ENCODE results near the gene MAP2K2.

The MAP2K2 gene

GRCh38 chr19:4060621-4061177 is 63.2 kb downstream of the MAP2K2 start:
- DNase-seq (ENCODE audit: low read depth): no peak

DNA sequence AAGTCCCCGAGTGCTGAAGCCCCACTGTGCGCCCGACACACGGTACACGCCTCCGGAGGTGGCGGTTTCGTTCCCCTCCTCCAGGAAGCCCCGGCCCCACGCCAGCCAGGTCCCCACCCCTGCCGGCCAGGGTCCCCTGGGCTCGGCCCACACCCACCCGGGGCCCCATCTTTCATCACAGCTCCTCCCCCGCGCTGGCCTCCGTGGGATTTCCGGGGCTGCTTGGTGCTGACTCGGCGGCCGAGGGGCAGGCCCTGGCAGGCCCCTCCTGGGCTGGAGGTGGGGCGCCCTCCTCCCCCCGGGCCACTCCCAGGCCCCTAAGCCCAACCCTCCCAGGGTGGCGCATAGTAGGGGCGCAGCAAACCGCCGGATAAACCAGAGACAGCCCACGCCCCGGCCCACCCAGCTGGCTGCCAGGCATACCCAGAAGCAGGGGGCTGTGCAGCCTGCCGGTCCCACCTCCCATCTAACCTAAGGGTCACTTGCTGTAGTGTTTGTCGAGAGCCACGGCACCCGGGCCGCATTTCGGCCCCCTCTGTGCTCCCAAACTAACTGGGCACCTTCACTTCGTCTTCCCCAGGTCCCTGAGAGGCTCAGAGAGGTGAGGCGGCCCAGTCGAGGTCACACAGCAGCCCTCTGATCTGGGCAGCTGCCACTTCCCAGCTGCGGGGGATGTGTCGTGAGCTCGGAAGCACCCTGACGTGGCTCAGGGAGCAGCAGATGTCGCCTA is 63.9 kb downstream of the MAP2K2 start:
- no peak for DNase-seq (ENCODE audit: low read depth)

DNA sequence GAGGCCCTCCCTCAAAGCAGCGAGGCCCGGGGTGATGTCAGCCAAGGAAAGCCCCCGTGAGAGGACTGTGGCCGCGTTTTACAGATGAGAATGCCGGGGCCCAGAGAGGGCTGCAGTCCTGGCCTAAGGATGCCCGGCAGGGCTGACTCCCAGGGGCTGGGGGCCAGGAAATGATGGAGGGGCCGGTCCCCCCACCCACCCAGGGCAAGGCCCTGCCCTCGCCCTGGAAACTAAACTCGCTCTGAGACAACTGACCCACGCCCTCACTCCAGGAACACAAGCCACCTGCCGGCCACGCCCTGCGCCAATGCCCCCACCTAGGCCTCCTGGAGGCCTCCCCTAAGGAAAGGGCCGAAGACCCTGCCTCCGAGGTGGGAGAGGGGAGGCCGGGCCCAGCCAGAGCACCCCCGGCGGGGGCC is 64.5 kb downstream of the MAP2K2 start:
- DNase-seq (ENCODE audit: low read depth): no peak

GRCh38 chr19:4058693-4059452 is 65.0 kb downstream of the MAP2K2 start:
- DNase-seq (ENCODE audit: low read depth): no peak

GRCh38 chr19:4057931-4058692 is 65.8 kb downstream of the MAP2K2 start:
- no peak for DNase-seq (ENCODE audit: low read depth)

DNA sequence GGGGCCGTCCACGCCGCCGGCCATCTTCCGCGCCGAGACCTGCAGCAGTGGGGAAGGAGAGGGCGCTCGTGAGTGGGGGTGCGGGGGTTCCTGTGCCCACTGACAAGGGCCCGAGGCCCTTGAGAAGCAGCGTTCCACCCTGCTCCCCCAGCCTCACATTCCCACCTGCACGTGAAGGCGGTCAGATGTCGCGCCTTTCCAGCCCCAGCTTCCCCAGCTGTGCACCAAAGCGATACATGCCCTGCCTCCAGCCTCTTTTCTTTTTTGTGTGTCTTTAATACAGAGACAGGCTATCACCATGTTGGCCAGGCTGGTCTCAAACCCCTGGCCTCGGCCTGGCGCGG is 68.7 kb downstream of the MAP2K2 start:
- DNase-seq (ENCODE audit: low read depth): no peak

DNA sequence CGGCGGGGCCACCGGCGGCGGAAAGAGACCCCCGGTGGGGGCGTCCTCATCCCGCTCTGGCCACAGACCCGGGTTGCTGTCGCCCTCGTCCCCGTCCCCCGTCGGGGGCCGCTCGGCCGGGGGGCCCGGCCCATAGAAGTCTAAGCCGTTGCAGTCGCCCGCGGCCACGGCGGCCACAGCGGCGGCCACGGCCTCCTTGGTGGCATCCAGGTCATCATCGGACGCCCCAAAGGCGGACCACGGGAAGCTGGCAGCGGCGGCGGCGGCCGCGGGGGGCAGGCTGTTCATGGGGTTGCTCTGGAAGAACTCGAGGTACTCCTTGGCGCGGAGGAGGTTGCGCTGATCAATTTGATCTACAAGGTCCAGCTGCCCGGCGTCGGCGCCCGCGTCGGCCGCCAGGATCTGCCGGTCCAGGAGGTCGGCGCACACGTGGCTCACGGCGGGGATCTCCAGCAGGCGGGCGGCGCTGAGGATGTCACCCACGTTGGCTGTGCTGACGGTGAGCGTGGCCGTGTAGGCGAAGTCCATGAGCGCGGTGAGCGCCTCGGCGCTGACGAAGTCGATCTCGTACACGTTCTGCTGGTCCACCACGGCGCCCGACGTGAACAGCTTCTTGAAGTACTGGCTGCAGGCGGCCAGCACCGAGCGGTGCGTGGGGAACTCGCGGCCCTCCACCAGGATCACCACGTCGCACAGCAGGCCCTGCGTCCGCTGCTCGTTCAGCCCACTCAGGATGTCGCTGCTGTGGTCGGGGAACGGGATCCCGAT is 69.3 kb downstream of the MAP2K2 start:
- DNase-seq (ENCODE audit: low read depth): no peak

GRCh38 chr19:4053423-4054324 is 70.2 kb downstream of the MAP2K2 start:
- DNase-seq (ENCODE audit: low read depth): no peak

DNA sequence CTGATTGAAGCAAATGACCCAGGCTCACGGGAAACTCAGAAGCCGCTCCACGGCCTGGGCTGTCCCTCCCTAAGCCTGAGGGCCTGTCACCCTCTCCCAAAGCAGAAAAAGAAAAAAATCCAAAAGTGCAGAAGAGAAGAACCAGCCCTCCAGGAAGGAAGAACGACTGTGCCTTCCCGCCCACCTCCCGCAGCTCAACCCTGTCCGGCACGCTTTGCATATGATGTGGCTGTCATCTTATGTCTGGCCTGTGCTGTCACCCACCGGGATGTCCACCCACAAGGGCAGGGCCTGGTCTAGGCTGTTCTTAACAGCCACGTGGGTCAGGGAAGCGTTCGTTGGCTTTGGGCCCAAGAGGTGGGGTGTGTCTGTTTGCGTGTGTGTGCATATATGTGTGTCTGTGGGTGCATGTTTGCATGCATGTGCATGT is 70.9 kb downstream of the MAP2K2 start:
- DNase-seq (ENCODE audit: low read depth): no peak

- DNase-seq (ENCODE audit: low read depth): no peak
Measured at GRCh38 chr19:4052114-4052992, 71.6 kb downstream of the MAP2K2 start.

DNA sequence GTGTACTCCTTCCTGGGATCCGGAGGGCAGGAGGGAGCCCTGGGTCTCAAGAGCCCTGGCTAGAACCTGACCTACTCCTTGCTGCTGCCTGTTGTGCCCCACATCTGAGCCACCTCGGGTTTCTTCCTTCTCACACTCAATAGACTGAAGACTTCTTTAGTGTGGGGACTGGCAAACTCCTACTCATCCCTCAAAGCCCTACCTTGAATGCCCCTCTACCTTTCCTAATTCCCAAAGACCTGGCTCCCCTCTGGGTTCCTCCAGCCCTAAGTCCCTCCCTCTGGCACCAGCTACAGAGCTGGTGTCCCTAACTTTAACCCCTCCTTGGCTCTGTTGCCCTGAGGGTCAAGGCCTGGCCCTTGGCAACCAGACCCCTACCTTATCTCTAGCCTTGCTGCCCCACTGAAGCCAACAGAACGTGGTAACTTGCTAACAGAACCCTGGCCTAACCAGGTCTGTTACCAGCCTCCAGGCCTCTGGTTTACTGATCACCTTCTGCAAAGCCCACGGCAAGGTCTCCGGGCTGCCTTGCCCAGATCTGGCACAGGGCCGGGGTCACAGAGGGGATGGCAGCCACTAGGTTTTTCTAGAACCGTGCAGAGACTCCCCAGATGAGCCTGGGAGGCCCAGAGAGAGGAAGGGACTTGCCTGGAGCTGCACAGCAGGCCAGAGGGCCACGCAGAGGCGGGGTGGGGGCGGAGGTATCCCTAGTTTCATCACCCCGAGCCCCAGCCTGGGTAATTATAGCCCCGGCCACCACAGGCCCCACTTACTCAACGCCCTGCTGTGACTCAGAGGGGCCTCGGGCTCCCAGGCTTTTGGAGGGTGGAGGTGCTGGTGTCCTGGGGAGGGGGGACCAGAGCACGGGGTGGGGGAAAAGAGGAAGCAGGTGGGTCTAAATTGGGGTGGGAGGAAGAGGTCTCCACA is 72.5 kb downstream of the MAP2K2 start:
- no peak for DNase-seq (ENCODE audit: low read depth)

GRCh38 chr19:4049432-4049831 is 74.5 kb downstream of the MAP2K2 start:
- no peak for DNase-seq (ENCODE audit: low read depth)

GRCh38 chr19:4046946-4047683 is 76.8 kb downstream of the MAP2K2 start:
- no peak for DNase-seq (ENCODE audit: low read depth)

- DNase-seq (ENCODE audit: low read depth): no peak
Measured at GRCh38 chr19:4046362-4046691, 77.6 kb downstream of the MAP2K2 start.

- no peak for DNase-seq (ENCODE audit: low read depth)
Measured at GRCh38 chr19:4045597-4046361, 78.1 kb downstream of the MAP2K2 start.

DNA sequence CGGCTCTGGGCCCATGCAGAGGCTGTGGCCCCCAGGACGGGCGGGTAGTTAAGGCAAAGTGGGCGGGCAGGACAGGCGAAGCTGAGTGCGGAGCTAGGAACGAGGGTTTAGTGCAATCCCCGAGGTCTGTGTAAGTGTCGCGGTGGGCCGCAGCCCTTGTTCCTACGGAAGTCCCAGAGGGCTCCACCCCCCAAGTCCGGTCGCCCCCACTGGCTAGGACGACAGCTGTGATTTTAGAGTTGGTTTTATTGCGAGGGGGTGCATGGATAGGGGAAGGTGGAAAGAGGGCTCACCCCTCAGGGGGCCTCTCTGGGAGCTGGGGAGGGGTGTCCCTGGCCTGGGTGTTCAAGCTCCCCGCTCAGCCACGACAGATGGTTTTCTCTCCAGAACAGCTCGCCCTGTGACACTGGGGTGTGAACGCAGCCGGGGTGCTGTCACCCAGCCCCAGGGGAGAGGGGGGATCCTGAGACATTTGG is 78.9 kb downstream of the MAP2K2 start:
- no peak for DNase-seq (ENCODE audit: low read depth)

Data from stimulated activated CD8-positive, alpha-beta memory T cell treated with anti-CD3 and anti-CD28 coated beads, Interleukin-15, amount 100 ng/mL, for 24 hours (primary cell).